ENCODE measurements around the gene SLC9C2. TPM values are rescaled to one million over a fixed set of nuclear protein-coding genes. Genes with fewer than 3 reads are reported as not detected.

The SLC9C2 gene
- total RNA-seq, 3 donors from 2014 or later: not detected

DNA sequence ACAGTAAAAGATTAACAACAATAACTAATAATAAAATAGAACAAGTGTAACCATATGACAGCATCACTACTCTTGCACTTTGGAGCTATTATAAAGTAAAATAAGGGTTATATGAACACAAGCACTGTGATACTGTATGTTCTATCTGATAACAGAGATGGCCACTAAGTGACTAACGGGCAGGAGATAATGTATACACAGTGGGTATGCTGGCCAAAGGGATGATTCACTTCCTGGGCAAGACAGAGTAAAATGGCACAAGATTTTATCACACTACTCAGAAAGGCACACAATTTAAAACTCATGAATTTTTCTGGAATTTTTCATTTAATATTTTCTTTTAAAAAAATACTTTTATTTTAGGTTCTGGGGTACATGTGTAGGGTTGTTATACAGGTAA is 12.3 kb downstream of the SLC9C2 start:
- DNase-seq (ENCODE audit: low spot score in 2 of 2): no peak
- Histone ChIP-seq H3K27me3 (no peaks in the 10 kb centered on the region), H3K4me1 (no peaks in the 10 kb centered on the region), H3K27ac (no peak overlapping the region), H3K4me3 (no peak overlapping the region), H3K36me3 (no peaks in the 10 kb centered on the region), H3K9me3 (no peaks in the 10 kb centered on the region)
- intact Hi-C loops (cut with DNase I; ENCODE audit: low total_unique reads): no loop called here
- TF ChIP-seq, protein P1, sequence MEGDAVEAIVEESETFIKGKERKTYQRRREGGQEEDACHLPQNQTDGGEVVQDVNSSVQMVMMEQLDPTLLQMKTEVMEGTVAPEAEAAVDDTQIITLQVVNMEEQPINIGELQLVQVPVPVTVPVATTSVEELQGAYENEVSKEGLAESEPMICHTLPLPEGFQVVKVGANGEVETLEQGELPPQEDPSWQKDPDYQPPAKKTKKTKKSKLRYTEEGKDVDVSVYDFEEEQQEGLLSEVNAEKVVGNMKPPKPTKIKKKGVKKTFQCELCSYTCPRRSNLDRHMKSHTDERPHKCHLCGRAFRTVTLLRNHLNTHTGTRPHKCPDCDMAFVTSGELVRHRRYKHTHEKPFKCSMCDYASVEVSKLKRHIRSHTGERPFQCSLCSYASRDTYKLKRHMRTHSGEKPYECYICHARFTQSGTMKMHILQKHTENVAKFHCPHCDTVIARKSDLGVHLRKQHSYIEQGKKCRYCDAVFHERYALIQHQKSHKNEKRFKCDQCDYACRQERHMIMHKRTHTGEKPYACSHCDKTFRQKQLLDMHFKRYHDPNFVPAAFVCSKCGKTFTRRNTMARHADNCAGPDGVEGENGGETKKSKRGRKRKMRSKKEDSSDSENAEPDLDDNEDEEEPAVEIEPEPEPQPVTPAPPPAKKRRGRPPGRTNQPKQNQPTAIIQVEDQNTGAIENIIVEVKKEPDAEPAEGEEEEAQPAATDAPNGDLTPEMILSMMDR (IDR thresholded peaks at IDR 0.05): no peak
- TF ChIP-seq POLR2AphosphoS5 (IDR thresholded peaks at IDR 0.05) (no peak), POLR2A (IDR thresholded peaks at IDR 0.05) (no peak)

DNA sequence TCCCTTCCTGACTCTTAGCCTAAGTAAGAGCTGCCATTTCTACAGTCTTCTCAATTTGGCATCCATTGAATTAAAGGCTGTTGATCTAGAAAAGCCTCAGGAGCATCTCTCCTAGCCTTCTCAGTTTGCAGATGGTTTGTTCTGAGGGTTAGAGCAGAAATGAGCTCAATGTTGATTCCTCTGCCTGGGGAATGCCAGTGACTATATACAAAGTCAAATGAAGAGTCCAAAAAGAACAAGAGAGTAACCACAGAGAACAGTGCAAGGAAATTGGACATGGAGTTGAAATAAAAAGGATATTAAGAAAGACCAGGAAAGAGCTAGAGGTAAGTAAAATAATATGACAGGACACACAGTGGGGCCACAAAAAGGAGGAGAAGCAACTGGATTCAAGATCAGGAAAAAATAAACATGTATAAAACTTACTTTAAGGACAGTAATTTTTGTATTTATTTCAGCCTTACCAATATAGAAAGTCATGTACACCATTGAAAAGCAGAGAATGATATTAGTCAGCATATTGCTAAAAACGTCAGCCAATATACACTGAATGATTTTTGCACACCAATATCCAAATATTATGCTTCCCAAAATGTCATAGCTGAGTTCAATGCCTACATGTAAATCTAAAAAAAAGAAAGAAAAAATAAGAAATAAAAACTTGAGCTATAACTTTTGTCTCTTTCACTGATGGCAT is 21.3 kb downstream of the SLC9C2 start:
- TF ChIP-seq POLR2AphosphoS5 (IDR thresholded peaks at IDR 0.05): no peak
- TF ChIP-seq, protein P1 (IDR thresholded peaks at IDR 0.05): no peak
- no peak for TF ChIP-seq POLR2A (IDR thresholded peaks at IDR 0.05)
- no peak for DNase-seq (ENCODE audit: low spot score in 2 of 2)

DNA sequence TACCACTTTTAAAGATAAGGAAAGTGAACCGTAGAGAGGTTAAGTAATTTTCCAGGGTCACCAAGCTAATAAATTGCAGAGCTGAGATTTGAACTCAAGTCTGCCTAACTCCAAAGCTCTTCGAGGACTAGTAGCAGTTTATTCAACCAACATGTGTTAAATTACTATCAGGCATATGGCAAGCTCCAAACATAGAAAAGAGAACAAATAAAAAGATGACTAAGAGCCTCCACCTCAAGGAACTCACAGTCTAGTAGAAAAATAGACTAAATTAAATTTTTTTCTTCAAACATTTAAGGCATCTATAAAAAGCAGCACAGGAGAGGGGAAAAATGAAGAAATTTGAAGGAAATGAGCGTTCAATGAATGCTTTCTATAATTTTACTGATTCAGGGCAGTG is 22.2 kb downstream of the SLC9C2 start:
- H3K27me3 ChIP-seq: no peaks in the 10 kb centered on the region
- intact Hi-C loops (cut with DNase I; ENCODE audit: low total_unique reads): no loop called here
- H3K27ac ChIP-seq: no peak overlapping the region
- TF ChIP-seq, protein P1 (IDR thresholded peaks at IDR 0.05): no peak
- no peak overlapping the region for H3K4me3 ChIP-seq
- no peaks in the 10 kb centered on the region for H3K4me1 ChIP-seq
- no peaks in the 10 kb centered on the region for H3K36me3 ChIP-seq
- DNase-seq (ENCODE audit: low spot score in 2 of 2): no peak
- no peaks in the 10 kb centered on the region for H3K9me3 ChIP-seq

More for the DNA sequence above, 21.3 kb downstream of the SLC9C2 start:
- no peaks in the 10 kb centered on the region for H3K36me3 ChIP-seq
- no peak overlapping the region for H3K4me3 ChIP-seq
- no peaks in the 10 kb centered on the region for H3K9me3 ChIP-seq
- no peaks in the 10 kb centered on the region for H3K4me1 ChIP-seq
- intact Hi-C loops (cut with DNase I; ENCODE audit: low total_unique reads): no loop called here
- H3K27ac ChIP-seq: no peak overlapping the region
- H3K27me3 ChIP-seq: no peaks in the 10 kb centered on the region

DNA sequence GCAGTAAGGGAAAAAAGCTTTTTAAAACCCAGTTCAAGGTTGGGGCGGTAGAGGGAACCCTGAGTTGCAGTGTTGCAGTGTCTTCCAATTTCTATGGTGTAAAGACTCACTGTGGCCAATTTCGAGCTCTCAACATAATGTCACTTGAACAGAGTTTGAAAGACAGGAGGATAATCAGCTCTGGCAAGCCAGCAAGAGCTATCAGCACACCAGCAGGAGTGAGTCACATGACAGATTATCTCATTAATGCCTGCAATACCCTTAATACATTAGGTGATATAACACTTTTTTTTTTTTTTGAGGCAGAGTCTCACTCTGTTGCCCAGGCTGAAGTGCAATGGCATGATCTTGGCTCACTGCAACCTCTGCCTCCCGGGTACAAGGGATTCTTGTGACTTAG is 22.8 kb downstream of the SLC9C2 start:
- H3K4me1 ChIP-seq: no peaks in the 10 kb centered on the region
- TF ChIP-seq POLR2A (IDR thresholded peaks at IDR 0.05): no peak
- TF ChIP-seq, protein P1 (IDR thresholded peaks at IDR 0.05): no peak
- TF ChIP-seq POLR2AphosphoS5 (IDR thresholded peaks at IDR 0.05): no peak
- H3K36me3 ChIP-seq: no peaks in the 10 kb centered on the region
- H3K4me3 ChIP-seq: no peak overlapping the region
- H3K27me3 ChIP-seq: no peaks in the 10 kb centered on the region
- intact Hi-C loops (cut with DNase I; ENCODE audit: low total_unique reads): no loop called here
- H3K27ac ChIP-seq: no peak overlapping the region
- no peak for DNase-seq (ENCODE audit: low spot score in 2 of 2)
- H3K9me3 ChIP-seq: no peaks in the 10 kb centered on the region

DNA sequence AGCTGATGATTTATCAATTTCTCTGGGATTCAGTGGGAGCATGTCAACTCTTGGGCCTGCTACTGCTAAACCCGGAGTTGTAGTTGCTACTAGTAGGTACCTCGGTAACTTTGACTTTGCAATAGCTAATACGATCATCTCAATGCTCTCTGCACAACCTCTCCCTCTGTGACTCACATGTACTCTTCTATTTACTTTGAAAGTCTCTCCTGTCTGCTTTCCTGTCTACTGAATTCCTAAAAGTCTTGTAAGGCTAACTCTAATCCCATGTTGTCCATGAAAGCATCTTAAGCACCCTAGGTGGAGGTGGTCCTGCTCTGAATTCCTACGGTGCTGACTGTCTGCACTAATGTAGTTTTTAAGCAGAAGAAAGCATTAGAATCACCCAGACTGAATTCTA is 29.3 kb downstream of the SLC9C2 start:
- TF ChIP-seq, protein P1 (IDR thresholded peaks at IDR 0.05): no peak
- TF ChIP-seq POLR2A (IDR thresholded peaks at IDR 0.05) (no peak), POLR2AphosphoS5 (IDR thresholded peaks at IDR 0.05) (no peak)
- Histone ChIP-seq H3K9me3 (no peaks in the 10 kb centered on the region), H3K27ac (no peak overlapping the region), H3K36me3 (no peaks in the 10 kb centered on the region), H3K4me1 (no peaks in the 10 kb centered on the region), H3K27me3 (no peaks in the 10 kb centered on the region), H3K4me3 (no peak overlapping the region)
- intact Hi-C loops (cut with DNase I; ENCODE audit: low total_unique reads): no loop called here
- DNase-seq (ENCODE audit: low spot score in 2 of 2): no peak
